ENCODE measurements around the gene CHFR.
"Not testable (repeated sequence)": the region's sequence is repeated elsewhere in the genome, so short reads cannot be mapped to it uniquely, and the experiment has no call there.

Gene CHFR

DNA sequence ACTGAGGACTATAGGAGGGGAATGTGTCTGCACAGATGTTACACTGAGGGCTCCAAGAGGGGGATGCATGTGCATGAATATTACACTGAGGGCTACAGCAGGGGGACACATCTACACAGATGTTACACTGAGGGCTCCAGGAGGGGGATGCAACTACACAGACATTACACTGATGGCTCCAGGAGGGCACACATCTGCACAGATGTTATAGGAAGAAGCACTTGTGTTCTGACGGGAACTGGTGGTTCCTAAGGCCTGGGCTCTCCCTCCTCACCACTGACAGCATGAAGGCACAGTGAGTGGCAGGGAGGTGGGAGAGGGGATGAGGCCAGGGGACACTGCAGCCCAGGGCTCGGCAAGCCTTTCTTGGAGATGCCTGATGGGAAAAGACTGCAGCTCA lies 95.5 kb downstream of the CHFR start:
- intact Hi-C loops (cut with DNase I); DNase-seq: not testable (repeated sequence)

DNA sequence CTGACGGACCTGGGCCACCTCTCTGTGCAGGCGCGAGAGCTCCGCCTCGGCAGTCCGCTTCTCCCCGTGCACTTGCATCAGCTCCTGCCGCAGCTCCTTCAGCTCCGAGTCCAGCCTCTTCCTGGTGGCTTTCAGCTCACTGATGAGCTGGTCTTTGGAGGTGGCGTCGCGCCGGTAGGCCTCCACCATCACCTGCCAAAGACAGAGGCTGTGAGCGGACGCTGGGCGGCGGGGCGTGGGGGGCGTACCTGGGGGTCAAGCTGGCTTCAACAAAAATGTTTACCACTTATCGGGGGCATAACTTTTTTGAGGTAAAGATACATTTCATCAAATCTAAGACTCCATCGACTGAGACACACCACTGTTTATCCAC lies 98.3 kb downstream of the CHFR start:
- DNase-seq, result no peak
- intact Hi-C loops (cut with DNase I), result no loop called here

DNA sequence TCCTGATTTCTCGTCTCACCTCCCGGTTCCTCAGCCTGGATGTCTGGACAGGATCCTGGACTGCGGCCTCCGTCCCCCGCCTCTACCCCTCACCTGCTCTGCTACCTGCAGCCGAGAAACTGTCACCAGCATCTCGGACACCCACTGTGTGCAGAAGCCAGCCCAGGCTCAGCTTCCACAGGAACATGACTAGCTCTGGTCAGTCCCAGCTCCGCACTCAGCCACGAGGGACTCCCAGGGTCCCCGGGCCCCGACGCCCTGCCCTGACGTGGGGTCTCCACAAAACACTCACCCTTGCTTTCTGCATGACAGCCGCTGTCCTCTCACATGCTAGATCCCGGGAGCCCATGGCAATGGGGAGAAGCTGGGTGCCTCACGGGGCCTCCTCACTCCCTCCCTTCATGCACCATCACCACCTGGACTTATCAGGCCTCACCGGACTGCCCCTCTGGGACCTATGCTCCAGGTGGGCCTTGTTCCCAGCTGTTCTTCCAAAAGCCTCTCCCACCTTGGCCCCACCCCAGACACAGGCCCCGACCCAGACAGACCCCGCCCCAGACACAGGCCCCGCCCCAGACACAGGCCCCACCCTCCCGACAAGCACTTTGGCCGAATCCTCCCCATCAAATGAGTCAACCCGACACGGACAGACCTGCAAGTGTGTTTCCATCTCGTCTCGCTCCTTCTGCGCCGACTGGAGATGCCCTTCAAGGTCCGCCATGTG lies 98.9 kb downstream of the CHFR start:
- intact Hi-C loops (cut with DNase I), result no loop called here
- DNase-seq, result no peak

DNA sequence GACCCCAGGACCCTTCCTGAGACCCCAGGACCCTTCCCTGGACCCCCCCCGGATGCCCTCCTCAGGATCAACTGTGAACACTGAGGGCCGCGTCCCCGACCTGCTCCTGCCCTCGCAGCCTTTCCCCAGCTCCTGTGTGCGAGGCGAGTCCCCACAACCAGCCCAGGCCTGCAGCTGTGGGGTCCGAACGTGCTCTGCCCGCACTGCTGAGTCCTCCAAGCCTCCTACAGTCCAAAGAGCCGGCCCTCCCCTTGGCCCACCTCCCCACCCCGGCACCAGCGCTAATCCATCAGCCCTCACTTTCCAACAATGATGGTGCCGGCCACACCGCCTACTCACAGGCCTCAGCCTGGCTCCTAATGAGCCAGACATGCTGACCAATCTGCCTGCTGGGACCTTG lies 99.5 kb downstream of the CHFR start:
- intact Hi-C loops (cut with DNase I), result no loop called here
- no peak for DNase-seq

DNA sequence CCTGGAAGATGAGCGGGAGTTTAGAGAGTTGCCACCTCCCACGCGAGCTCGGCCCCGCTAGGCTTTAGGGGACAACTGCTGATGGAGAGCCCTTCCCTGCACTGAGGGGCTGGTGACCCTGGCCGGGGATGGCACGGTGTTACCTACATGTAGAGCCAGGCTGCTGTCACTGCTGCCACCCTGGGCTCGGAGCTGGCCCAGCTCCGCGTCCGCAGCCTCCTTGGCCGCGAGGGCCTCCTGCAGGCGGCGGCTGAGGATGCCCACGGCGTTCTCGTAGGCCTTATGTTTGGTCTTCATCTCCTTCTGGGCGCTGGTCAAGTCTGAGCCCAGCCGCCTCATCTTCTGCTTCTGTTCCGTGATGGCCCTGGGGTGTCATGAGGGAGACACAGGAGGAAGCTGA lies 101.2 kb downstream of the CHFR start:
- intact Hi-C loops (cut with DNase I), result no loop called here
- DNase-seq, result no peak

DNA sequence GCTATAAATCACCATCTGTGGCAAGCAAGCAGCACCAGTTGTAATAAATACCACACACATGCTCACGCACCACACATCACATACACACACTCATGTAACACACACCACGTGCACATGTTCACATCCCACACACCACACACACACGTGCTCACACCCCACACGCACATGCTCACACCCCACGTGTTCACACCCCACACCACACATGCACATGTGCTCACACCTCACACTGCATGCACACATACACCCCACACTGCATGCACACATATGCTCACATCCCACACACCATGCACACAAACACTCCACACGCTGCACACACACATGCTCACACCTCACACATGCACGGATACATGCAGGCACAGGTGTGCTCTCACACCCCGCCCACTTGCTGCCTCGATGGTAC lies 102.8 kb downstream of the CHFR start:
- DNase-seq, result no peak
- intact Hi-C loops (cut with DNase I), result no loop called here

DNA sequence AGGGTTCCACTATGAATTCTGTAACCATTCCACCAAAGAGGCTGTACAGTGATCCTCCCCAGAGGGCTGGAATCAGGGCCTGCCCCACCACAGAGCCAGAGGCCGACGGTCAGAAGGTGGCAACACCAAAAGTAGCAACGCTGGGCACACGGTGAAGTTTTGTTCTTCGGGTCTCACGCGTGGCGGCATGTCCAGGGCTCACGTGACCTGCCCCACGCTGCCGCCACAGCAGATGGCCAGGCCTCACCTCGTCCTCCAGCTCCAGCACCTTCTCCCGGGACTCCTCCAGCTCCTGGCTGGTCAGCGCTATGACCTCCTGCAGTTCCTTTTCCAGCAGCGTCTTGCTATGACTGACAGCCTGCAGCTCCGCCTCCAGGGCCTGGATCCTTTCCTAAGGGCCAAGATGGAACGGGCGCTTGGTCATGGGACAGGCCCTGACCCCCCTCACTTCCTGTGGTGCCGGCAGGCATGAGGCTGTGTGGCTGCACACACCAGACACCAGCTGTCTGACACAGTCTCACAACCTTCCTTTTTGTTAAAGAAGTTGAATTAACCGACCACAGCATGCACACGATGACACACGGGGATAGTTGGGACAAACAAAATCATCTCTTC lies 103.4 kb downstream of the CHFR start:
- intact Hi-C loops (cut with DNase I), result no loop called here
- peak in 37 of 42 donors; percentile 22 to 72 (median 51) for DNase-seq

Measured in head of caudate nucleus (tissue), 42 donors.